ENCODE data around the gene ATXN2. TPM values are rescaled to one million over a fixed set of nuclear protein-coding genes. Genes with fewer than 3 reads are reported as not detected.
"Not testable (repeated sequence)": the region's sequence is repeated elsewhere in the genome, so short reads cannot be mapped to it uniquely, and the experiment has no call there.

ATXN2 gene
- total RNA-seq, 1 experiment from 2014 or later, result 78.5 TPM

GRCh38 chr12:111628505-111629260, 29.6 kb upstream of the ATXN2 start:
- Mint-ChIP-seq H3K9me3 (ENCODE audit: unreplicated experiment) (no peaks in the 10 kb centered on the region), H3K27ac (ENCODE audit: unreplicated experiment) (peak overlapping the region; percentile 83), H3K36me3 (ENCODE audit: insufficient read depth, unreplicated experiment) (no peaks in the 10 kb centered on the region), H3K4me3 (ENCODE audit: unreplicated experiment) (peak overlapping the region; percentile 48), H3K27me3 (ENCODE audit: insufficient read depth, unreplicated experiment) (no peaks in the 10 kb centered on the region), H3K4me1 (ENCODE audit: low read depth, unreplicated experiment) (peaks cover 19% of the 10 kb centered on the region)
- no peak for TF ChIP-seq CTCF (IDR thresholded peaks at IDR 0.05; ENCODE audit: insufficient read depth in 1 of 2, low read depth in 1 of 2, low read length in 1 of 2, severe bottlenecking in 1 of 2, unreplicated experiment in 1 of 2)
- H3K4me3 ChIP-seq (ENCODE audit: low read depth, low read length), result no peak overlapping the region
- DNase-seq, result peak; percentile 22 to 34
- intact Hi-C loops (cut with micrococcal nuclease; ENCODE audit: unreplicated experiment), result no loop called here
- H3K27me3 ChIP-seq (replicated peaks; ENCODE audit: control insufficient read depth, insufficient read depth, low read length), result no peaks in the 10 kb centered on the region
- ChIA-PET POLR2A (no interaction called here), CTCF (no interaction called here)
- no peaks in the 10 kb centered on the region for H3K9me3 ChIP-seq
- BruUV-seq (replicated peaks), result no TSS peak
- H3K36me3 ChIP-seq (ENCODE audit: control insufficient read depth, insufficient read depth, low read length), result no peaks in the 10 kb centered on the region
- H3K4me1 ChIP-seq, result peaks cover 9% of the 10 kb centered on the region; the same call in 1 of the 2 replicates

GRCh38 chr12:111626230-111626629, 27.1 kb upstream of the ATXN2 start:
- no TSS peak for BruUV-seq (replicated peaks)

DNA sequence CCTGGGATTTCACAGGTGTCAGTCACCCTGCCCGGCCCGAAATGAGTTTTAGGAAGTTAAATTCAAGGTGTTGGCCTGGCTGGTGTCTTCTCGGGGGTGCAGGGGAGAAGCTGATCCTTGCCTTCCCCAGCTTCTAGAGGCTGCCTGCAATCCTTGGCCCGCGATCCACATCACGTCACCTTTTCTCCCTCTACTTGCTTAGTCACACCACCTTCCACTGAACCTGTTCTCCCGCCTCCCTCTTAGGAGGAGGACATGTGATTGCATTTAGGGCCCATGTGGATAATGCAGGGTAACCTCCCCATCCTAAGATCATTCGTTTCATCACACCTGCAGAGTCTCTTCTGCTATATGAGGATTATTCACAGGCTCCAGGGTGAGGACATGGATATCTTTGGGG, 25.4 kb upstream of the ATXN2 start:
- DNase-seq, result peak; percentile 50 to 58
- Mint-ChIP-seq H3K27me3 (ENCODE audit: insufficient read depth, unreplicated experiment) (no peaks in the 10 kb centered on the region), H3K27ac (ENCODE audit: unreplicated experiment) (peak overlapping the region; percentile 51), H3K9me3 (ENCODE audit: unreplicated experiment) (no peaks in the 10 kb centered on the region), H3K36me3 (ENCODE audit: insufficient read depth, unreplicated experiment) (no peaks in the 10 kb centered on the region), H3K4me1 (ENCODE audit: low read depth, unreplicated experiment) (peaks cover 19% of the 10 kb centered on the region), H3K4me3 (ENCODE audit: unreplicated experiment) (no peak overlapping the region)
- no TSS peak for BruUV-seq (replicated peaks)
- Histone ChIP-seq H3K4me1 (peaks cover 9% of the 10 kb centered on the region; the same call in 1 of the 2 replicates), H3K27me3 (replicated peaks; ENCODE audit: control insufficient read depth, insufficient read depth, low read length) (no peaks in the 10 kb centered on the region), H3K36me3 (ENCODE audit: control insufficient read depth, insufficient read depth, low read length) (no peaks in the 10 kb centered on the region), H3K4me3 (ENCODE audit: low read depth, low read length) (no peak overlapping the region), H3K9me3 (no peaks in the 10 kb centered on the region)
- no peak for TF ChIP-seq CTCF (IDR thresholded peaks at IDR 0.05; ENCODE audit: insufficient read depth in 1 of 2, low read depth in 1 of 2, low read length in 1 of 2, severe bottlenecking in 1 of 2, unreplicated experiment in 1 of 2)
- intact Hi-C loops (cut with micrococcal nuclease; ENCODE audit: unreplicated experiment), result no loop called here
- ChIA-PET CTCF (interaction anchor here (0.6 kb wide), 1 partner anchor 11 kb away, joined by 4 read pairs; no protein-coding TSS in a partner anchor), POLR2A (no interaction called here)

More at GRCh38 chr12:111626230-111626629, 27.1 kb upstream of the ATXN2 start:
- DNase-seq, result no peak
- Histone ChIP-seq H3K4me3 (ENCODE audit: low read depth, low read length) (no peak overlapping the region), H3K4me1 (peaks cover 9% of the 10 kb centered on the region; the same call in 1 of the 2 replicates), H3K9me3 (no peaks in the 10 kb centered on the region), H3K27me3 (replicated peaks; ENCODE audit: control insufficient read depth, insufficient read depth, low read length) (no peaks in the 10 kb centered on the region), H3K36me3 (ENCODE audit: control insufficient read depth, insufficient read depth, low read length) (no peaks in the 10 kb centered on the region)
- Mint-ChIP-seq H3K36me3 (ENCODE audit: insufficient read depth, unreplicated experiment) (no peaks in the 10 kb centered on the region), H3K4me3 (ENCODE audit: unreplicated experiment) (no peak overlapping the region), H3K27me3 (ENCODE audit: insufficient read depth, unreplicated experiment) (no peaks in the 10 kb centered on the region), H3K27ac (ENCODE audit: unreplicated experiment) (no peak overlapping the region), H3K9me3 (ENCODE audit: unreplicated experiment) (no peaks in the 10 kb centered on the region), H3K4me1 (ENCODE audit: low read depth, unreplicated experiment) (peaks cover 19% of the 10 kb centered on the region)
- ChIA-PET CTCF (no interaction called here), POLR2A (no interaction called here)
- intact Hi-C loops (cut with micrococcal nuclease; ENCODE audit: unreplicated experiment), result no loop called here
- TF ChIP-seq CTCF (IDR thresholded peaks at IDR 0.05; ENCODE audit: insufficient read depth in 1 of 2, low read depth in 1 of 2, low read length in 1 of 2, severe bottlenecking in 1 of 2, unreplicated experiment in 1 of 2), result no peak

DNA sequence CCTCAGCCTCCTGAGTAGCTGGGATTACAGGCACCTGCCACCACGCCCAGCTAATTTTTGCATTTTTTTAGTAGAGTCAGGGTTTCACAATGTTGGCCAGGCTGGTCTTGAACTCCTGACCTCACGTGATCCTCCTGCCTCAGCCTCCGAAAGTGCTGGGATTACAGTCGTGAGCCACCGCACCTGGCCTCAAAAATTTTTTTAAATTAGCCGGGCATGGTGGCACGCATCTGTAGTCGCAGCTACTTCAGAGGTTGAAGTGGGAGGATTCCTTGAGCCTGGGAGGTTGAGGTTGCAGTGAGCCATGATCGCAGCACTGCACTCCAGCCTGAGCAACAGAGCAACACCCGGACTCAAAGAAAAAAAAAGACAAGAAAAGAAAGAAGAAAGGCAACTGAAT, 18.7 kb upstream of the ATXN2 start:
- H3K27me3 ChIP-seq (replicated peaks; ENCODE audit: control insufficient read depth, insufficient read depth, low read length); H3K4me3 ChIP-seq (ENCODE audit: low read depth, low read length); H3K36me3 ChIP-seq (ENCODE audit: control insufficient read depth, insufficient read depth, low read length); DNase-seq; POLR2A ChIA-PET; H3K4me1 ChIP-seq; BruUV-seq (replicated peaks); H3K27ac Mint-ChIP-seq (ENCODE audit: unreplicated experiment); H3K4me1 Mint-ChIP-seq (ENCODE audit: low read depth, unreplicated experiment); H3K9me3 ChIP-seq; H3K9me3 Mint-ChIP-seq (ENCODE audit: unreplicated experiment); H3K4me3 Mint-ChIP-seq (ENCODE audit: unreplicated experiment); intact Hi-C loops (cut with micrococcal nuclease; ENCODE audit: unreplicated experiment); H3K27me3 Mint-ChIP-seq (ENCODE audit: insufficient read depth, unreplicated experiment); H3K36me3 Mint-ChIP-seq (ENCODE audit: insufficient read depth, unreplicated experiment): not testable (repeated sequence)
- CTCF ChIA-PET, result interaction anchor here (0.7 kb wide), 1 partner anchor 63 kb away, joined by 6 read pairs; no protein-coding TSS in a partner anchor
